Measurements from ENCODE around the gene CSK.

The CSK gene

GRCh38 chr15:74828835-74829234, 47.0 kb downstream of the CSK start:
- no peak for DNase-seq

GRCh38 chr15:74829486-74829885, 47.6 kb downstream of the CSK start:
- no peak for DNase-seq

GRCh38 chr15:74829991-74830390, 48.1 kb downstream of the CSK start:
- no peak for DNase-seq

- no peak for DNase-seq
These were observed 49.0 kb downstream of the CSK start for GRCh38 chr15:74830868-74831267.

- no peak for DNase-seq
These were observed 50.1 kb downstream of the CSK start for GRCh38 chr15:74831813-74832495.

GRCh38 chr15:74832826-74833225, 50.9 kb downstream of the CSK start:
- DNase-seq, result no peak

- DNase-seq, result no peak
These were observed 51.7 kb downstream of the CSK start for GRCh38 chr15:74833376-74834107.

- peak; percentile 35 to 37 for DNase-seq
These were observed 53.5 kb downstream of the CSK start for GRCh38 chr15:74835312-74835823.

GRCh38 chr15:74836846-74837245, 55.0 kb downstream of the CSK start:
- DNase-seq, result no peak

- DNase-seq, result no peak
These were observed 55.7 kb downstream of the CSK start for GRCh38 chr15:74837482-74838136.

GRCh38 chr15:74838137-74838516, 56.2 kb downstream of the CSK start:
- DNase-seq, result no peak

GRCh38 chr15:74838746-74839525, 57.1 kb downstream of the CSK start:
- no peak for DNase-seq

- no peak for DNase-seq
These were observed 57.9 kb downstream of the CSK start for GRCh38 chr15:74839526-74840395.

- DNase-seq, result no peak
These were observed 59.2 kb downstream of the CSK start for GRCh38 chr15:74840851-74841775.

GRCh38 chr15:74841891-74842373, 60.1 kb downstream of the CSK start:
- no peak for DNase-seq

- peak; percentile 85 to 89 for DNase-seq
These were observed 60.9 kb downstream of the CSK start, which contains the start of gene ULK3 for GRCh38 chr15:74842581-74843444. ULK3 (minus strand) TSS chr15:74843156; CDS start chr15:74843105, 51 bp downstream.

GRCh38 chr15:74843445-74843828, 61.6 kb downstream of the CSK start:
- DNase-seq, result no peak

GRCh38 chr15:74843891-74844299, 62.0 kb downstream of the CSK start:
- DNase-seq, result no peak
